WTC11 (cell line): ENCODE results near the gene YIF1A. TPM values are rescaled to one million over a fixed set of nuclear protein-coding genes. Genes with fewer than 3 reads are reported as not detected.

ENCODE experiments used
- ATAC-seq: fragments of 200-7000 bp; cut with Tn5 transposase; 2 replicates; pipeline ENCODE4 v1.10.0; 2021; ENCODE audit warnings: mild to moderate bottlenecking, moderate library complexity
- CTCF ChIA-PET: fragments of 300-600 bp; sonication (Branson Sonifier 250); formaldehyde crosslinking; loops from one replicate; lab custom pipeline; 2021; ENCODE audit warnings: antibody characterized with exemption; lab: Charles Lee
- POLR2A ChIA-PET: fragments of 350-600 bp; sonication (Branson Sonifier 250); formaldehyde crosslinking; loops from one replicate; lab custom pipeline; 2021; ENCODE audit warnings: antibody characterized with exemption; lab: Charles Lee
- DNase-seq: peaks from one replicate; pipeline ENCODE4 v3.0.0; 2021; ENCODE audit warnings: low spot score
- H3K27ac Mint-ChIP-seq: 2 replicates; pipeline ENCODE4 v1.8.0; 2021; ENCODE audit warnings: mixed read lengths
- H3K27me3 Mint-ChIP-seq: 2 replicates; pipeline ENCODE4 v1.8.0; 2021; ENCODE audit warnings: low read depth, mild to moderate bottlenecking, moderate library complexity, mixed read lengths
- H3K36me3 Mint-ChIP-seq: 2 replicates; pipeline ENCODE4 v1.8.0; 2021; ENCODE audit warnings: mixed read lengths
- H3K4me1 Mint-ChIP-seq: 2 replicates; pipeline ENCODE4 v1.8.0; 2022; ENCODE audit warnings: mixed read lengths
- H3K4me3 Mint-ChIP-seq: 2 replicates; pipeline ENCODE4 v1.8.0; 2021; ENCODE audit warnings: mild to moderate bottlenecking, moderate library complexity, mixed read lengths
- H3K9me3 Mint-ChIP-seq: 2 replicates; pipeline ENCODE4 v1.8.0; 2021; ENCODE audit warnings: mixed read lengths
- FOXP1 ChIP-seq: sonication (generic); formaldehyde crosslinking; IDR thresholded peaks from 2 replicates; pipeline ENCODE4 v1.8.0; 2022; ENCODE audit warnings: missing genetic modification reagents, mild to moderate bottlenecking, moderate library complexity, borderline replicate concordance
- GABPB1 ChIP-seq: sonication (generic); formaldehyde crosslinking; IDR thresholded peaks from 2 replicates; pipeline ENCODE4 v1.8.1; 2023; ENCODE audit warnings: mild to moderate bottlenecking, missing genetic modification reagents
- JAZF1 ChIP-seq: fragments of 250-450 bp; sonication (Bioruptor Pico); IDR thresholded peaks from 2 replicates; pipeline ENCODE4 v1.9.0; 2021; ENCODE audit warnings: moderate library complexity, mild to moderate bottlenecking, inconsistent platforms
- NFYB ChIP-seq: sonication (generic); formaldehyde crosslinking; conservative IDR thresholded peaks from 2 replicates; pipeline ENCODE4 v1.8.0; 2022; ENCODE audit warnings: low read depth, missing genetic modification reagents
- TCF7 ChIP-seq: sonication (generic); formaldehyde crosslinking; IDR thresholded peaks from 2 replicates; pipeline ENCODE4 v1.8.0; 2022; ENCODE audit warnings: mild to moderate bottlenecking, low read depth, missing genetic modification reagents, moderate library complexity
- total RNA-seq: library from RNA; stranded (reverse); gene quantifications from 3 replicates; pipeline ENCODE4 v1.2.3, GENCODE V29; 2021
- TF ChIP-seq, protein P1 (sequence below): sonication (generic); formaldehyde crosslinking; IDR thresholded peaks from 2 replicates; pipeline ENCODE4 v1.8.0; 2023; ENCODE audit warnings: missing genetic modification reagents
- TF ChIP-seq, protein P2 (sequence below): sonication (generic); formaldehyde crosslinking; IDR thresholded peaks from 2 replicates; pipeline ENCODE4 v1.8.1; 2022; ENCODE audit warnings: mild to moderate bottlenecking, missing genetic modification reagents, moderate library complexity, borderline replicate concordance
- TF ChIP-seq, protein P3 (sequence below): fragments of 250-450 bp; sonication (Bioruptor Pico); IDR thresholded peaks from 2 replicates; pipeline ENCODE4 v1.8.0; 2021; ENCODE audit warnings: mild to moderate bottlenecking
- TF ChIP-seq, protein P4 (sequence below): sonication (generic); formaldehyde crosslinking; IDR thresholded peaks from 2 replicates; pipeline ENCODE4 v1.8.1; 2022; ENCODE audit warnings: missing genetic modification reagents, borderline replicate concordance
- TF ChIP-seq, protein P5 (sequence below): sonication (generic); formaldehyde crosslinking; IDR thresholded peaks from 2 replicates; pipeline ENCODE4 v1.8.0; 2022; ENCODE audit warnings: mild to moderate bottlenecking, missing genetic modification reagents
- TF ChIP-seq, protein P6 (sequence below): fragments of 250-450 bp; sonication (Bioruptor Pico); IDR thresholded peaks from 2 replicates; pipeline ENCODE4 v1.9.0; 2021; ENCODE audit warnings: mild to moderate bottlenecking, borderline replicate concordance
- TF ChIP-seq, protein P7 (sequence below): sonication (generic); formaldehyde crosslinking; IDR thresholded peaks from 2 replicates; pipeline ENCODE4 v1.8.1; 2022; ENCODE audit warnings: low read depth, mild to moderate bottlenecking, moderate library complexity, missing genetic modification reagents, borderline replicate concordance
- TF ChIP-seq, protein P8 (sequence below): sonication (generic); formaldehyde crosslinking; IDR thresholded peaks from 2 replicates; pipeline ENCODE4 v1.8.1; 2022; ENCODE audit warnings: mild to moderate bottlenecking, moderate library complexity, missing genetic modification reagents

YIF1A gene
- total RNA-seq, 1 experiment from 2014 or later: 86.9 TPM

DNA sequence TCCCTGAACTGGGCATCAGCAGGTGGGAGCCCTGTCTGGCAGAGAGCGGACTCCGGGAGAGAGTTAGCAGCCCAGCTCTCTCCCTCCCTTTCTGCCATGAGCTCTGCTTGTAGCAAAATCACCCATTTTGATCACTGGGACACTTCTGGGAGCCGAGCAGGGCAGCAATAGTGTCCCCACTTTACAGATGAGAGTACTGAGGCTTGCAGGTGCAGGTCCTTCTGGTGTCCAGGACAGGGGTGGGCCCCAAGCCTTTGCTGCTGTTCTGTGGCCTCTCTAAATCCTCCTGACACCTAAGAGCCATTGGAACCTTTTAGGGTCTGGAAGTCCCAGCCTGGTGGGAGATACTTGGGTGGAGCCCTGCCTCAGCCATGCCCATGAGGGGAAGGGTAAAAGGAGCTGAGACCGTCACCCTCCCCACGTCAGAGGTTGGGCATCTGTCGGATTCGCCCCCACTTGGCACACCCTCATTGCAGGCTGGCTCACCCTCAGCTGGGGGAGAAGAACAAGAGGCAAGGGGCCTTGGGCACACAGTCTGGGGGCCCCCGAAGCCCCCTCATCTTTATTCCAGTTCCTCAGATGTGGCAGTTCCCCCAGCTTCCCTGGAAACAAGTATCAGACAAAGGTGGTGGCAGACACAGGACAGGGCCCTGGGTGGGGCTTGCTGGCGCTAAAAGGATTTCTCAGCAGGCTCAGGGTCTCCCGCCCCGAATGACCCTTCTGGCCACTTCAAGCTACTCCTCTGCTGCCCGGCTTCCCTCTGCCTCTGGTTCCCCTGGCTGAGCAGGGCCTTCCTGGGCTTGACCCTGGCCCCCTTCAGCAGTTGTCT lies 42.8 kb upstream of the YIF1A start (continued):
- TF ChIP-seq, protein P1, sequence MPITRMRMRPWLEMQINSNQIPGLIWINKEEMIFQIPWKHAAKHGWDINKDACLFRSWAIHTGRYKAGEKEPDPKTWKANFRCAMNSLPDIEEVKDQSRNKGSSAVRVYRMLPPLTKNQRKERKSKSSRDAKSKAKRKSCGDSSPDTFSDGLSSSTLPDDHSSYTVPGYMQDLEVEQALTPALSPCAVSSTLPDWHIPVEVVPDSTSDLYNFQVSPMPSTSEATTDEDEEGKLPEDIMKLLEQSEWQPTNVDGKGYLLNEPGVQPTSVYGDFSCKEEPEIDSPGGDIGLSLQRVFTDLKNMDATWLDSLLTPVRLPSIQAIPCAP (CRISPR knock-in tag): no peak
- TF ChIP-seq JAZF1 (no peak), FOXP1 (CRISPR knock-in tag) (no peak), GABPB1 (CRISPR knock-in tag) (no peak)
- TF ChIP-seq, protein P2, sequence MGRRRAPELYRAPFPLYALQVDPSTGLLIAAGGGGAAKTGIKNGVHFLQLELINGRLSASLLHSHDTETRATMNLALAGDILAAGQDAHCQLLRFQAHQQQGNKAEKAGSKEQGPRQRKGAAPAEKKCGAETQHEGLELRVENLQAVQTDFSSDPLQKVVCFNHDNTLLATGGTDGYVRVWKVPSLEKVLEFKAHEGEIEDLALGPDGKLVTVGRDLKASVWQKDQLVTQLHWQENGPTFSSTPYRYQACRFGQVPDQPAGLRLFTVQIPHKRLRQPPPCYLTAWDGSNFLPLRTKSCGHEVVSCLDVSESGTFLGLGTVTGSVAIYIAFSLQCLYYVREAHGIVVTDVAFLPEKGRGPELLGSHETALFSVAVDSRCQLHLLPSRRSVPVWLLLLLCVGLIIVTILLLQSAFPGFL (CRISPR knock-in tag): no peak

DNA sequence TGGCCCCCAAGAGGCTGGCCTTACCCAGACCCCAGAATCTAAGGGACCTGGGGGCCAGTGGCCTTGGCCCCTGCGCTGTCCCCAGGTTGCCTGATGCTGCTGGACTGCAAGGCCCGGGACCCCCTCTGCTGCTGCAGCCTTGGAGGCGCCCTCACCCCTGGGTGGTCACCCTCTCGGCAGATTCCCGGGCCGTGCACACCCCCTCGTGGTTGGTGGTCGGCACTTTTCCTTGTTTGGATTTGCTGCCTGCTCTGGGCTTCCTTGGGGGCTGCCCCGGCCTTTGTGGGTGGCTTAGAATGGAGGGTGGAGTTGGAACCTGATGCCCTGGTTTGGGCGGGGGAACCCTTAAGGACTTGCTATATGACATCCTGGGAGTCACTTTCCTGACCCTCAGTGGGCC lies 42.0 kb upstream of the YIF1A start:
- no peak for TF ChIP-seq FOXP1 (CRISPR knock-in tag)
- TF ChIP-seq TCF7 (CRISPR knock-in tag): no peak
- TF ChIP-seq, protein P3, sequence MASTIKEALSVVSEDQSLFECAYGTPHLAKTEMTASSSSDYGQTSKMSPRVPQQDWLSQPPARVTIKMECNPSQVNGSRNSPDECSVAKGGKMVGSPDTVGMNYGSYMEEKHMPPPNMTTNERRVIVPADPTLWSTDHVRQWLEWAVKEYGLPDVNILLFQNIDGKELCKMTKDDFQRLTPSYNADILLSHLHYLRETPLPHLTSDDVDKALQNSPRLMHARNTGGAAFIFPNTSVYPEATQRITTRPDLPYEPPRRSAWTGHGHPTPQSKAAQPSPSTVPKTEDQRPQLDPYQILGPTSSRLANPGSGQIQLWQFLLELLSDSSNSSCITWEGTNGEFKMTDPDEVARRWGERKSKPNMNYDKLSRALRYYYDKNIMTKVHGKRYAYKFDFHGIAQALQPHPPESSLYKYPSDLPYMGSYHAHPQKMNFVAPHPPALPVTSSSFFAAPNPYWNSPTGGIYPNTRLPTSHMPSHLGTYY: no peak
- TF ChIP-seq, protein P4, sequence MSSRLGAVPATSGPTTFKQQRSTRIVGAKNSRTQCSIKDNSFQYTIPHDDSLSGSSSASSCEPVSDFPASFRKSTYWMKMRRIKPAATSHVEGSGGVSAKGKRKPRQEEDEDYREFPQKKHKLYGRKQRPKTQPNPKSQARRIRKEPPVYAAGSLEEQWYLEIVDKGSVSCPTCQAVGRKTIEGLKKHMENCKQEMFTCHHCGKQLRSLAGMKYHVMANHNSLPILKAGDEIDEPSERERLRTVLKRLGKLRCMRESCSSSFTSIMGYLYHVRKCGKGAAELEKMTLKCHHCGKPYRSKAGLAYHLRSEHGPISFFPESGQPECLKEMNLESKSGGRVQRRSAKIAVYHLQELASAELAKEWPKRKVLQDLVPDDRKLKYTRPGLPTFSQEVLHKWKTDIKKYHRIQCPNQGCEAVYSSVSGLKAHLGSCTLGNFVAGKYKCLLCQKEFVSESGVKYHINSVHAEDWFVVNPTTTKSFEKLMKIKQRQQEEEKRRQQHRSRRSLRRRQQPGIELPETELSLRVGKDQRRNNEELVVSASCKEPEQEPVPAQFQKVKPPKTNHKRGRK (CRISPR knock-in tag): no peak
- TF ChIP-seq, protein P5, sequence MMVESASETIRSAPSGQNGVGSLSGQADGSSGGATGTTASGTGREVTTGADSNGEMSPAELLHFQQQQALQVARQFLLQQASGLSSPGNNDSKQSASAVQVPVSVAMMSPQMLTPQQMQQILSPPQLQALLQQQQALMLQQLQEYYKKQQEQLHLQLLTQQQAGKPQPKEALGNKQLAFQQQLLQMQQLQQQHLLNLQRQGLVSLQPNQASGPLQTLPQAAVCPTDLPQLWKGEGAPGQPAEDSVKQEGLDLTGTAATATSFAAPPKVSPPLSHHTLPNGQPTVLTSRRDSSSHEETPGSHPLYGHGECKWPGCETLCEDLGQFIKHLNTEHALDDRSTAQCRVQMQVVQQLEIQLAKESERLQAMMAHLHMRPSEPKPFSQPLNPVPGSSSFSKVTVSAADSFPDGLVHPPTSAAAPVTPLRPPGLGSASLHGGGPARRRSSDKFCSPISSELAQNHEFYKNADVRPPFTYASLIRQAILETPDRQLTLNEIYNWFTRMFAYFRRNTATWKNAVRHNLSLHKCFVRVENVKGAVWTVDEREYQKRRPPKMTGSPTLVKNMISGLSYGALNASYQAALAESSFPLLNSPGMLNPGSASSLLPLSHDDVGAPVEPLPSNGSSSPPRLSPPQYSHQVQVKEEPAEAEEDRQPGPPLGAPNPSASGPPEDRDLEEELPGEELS (CRISPR knock-in tag): no peak
- TF ChIP-seq, protein P6, sequence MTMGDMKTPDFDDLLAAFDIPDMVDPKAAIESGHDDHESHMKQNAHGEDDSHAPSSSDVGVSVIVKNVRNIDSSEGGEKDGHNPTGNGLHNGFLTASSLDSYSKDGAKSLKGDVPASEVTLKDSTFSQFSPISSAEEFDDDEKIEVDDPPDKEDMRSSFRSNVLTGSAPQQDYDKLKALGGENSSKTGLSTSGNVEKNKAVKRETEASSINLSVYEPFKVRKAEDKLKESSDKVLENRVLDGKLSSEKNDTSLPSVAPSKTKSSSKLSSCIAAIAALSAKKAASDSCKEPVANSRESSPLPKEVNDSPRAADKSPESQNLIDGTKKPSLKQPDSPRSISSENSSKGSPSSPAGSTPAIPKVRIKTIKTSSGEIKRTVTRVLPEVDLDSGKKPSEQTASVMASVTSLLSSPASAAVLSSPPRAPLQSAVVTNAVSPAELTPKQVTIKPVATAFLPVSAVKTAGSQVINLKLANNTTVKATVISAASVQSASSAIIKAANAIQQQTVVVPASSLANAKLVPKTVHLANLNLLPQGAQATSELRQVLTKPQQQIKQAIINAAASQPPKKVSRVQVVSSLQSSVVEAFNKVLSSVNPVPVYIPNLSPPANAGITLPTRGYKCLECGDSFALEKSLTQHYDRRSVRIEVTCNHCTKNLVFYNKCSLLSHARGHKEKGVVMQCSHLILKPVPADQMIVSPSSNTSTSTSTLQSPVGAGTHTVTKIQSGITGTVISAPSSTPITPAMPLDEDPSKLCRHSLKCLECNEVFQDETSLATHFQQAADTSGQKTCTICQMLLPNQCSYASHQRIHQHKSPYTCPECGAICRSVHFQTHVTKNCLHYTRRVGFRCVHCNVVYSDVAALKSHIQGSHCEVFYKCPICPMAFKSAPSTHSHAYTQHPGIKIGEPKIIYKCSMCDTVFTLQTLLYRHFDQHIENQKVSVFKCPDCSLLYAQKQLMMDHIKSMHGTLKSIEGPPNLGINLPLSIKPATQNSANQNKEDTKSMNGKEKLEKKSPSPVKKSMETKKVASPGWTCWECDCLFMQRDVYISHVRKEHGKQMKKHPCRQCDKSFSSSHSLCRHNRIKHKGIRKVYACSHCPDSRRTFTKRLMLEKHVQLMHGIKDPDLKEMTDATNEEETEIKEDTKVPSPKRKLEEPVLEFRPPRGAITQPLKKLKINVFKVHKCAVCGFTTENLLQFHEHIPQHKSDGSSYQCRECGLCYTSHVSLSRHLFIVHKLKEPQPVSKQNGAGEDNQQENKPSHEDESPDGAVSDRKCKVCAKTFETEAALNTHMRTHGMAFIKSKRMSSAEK (CRISPR knock-in tag): no peak
- TF ChIP-seq, protein P7, sequence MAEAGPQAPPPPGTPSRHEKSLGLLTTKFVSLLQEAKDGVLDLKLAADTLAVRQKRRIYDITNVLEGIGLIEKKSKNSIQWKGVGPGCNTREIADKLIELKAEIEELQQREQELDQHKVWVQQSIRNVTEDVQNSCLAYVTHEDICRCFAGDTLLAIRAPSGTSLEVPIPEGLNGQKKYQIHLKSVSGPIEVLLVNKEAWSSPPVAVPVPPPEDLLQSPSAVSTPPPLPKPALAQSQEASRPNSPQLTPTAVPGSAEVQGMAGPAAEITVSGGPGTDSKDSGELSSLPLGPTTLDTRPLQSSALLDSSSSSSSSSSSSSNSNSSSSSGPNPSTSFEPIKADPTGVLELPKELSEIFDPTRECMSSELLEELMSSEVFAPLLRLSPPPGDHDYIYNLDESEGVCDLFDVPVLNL (CRISPR knock-in tag): no peak
- no peak for TF ChIP-seq NFYB
- TF ChIP-seq, protein P8, sequence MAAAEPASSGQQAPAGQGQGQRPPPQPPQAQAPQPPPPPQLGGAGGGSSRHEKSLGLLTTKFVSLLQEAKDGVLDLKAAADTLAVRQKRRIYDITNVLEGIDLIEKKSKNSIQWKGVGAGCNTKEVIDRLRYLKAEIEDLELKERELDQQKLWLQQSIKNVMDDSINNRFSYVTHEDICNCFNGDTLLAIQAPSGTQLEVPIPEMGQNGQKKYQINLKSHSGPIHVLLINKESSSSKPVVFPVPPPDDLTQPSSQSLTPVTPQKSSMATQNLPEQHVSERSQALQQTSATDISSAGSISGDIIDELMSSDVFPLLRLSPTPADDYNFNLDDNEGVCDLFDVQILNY (CRISPR knock-in tag): no peak
- no peak overlapping the region for H3K27ac Mint-ChIP-seq
- H3K4me3 Mint-ChIP-seq: no peak overlapping the region
- DNase-seq: no peak
- H3K4me1 Mint-ChIP-seq: peaks cover 17% of the 10 kb centered on the region
- peaks cover 11% of the 10 kb centered on the region for H3K27me3 Mint-ChIP-seq
- H3K36me3 Mint-ChIP-seq: no peaks in the 10 kb centered on the region
- ChIA-PET CTCF (interaction anchor here (0.5 to 8.7 kb wide), 3 partner anchors 19 to 1303 kb away, joined by 3 to 319 read pairs (median 3); no protein-coding TSS in a partner anchor), POLR2A (interaction anchor here (1.1 kb wide), 1 partner anchor 18 kb away, joined by 3 read pairs; no protein-coding TSS in a partner anchor)
- ATAC-seq: no peak
- no peaks in the 10 kb centered on the region for H3K9me3 Mint-ChIP-seq
